ENCODE measurements around the gene IFITM5. TPM values are rescaled to one million over a fixed set of nuclear protein-coding genes. Genes with fewer than 3 reads are reported as not detected.

Gene IFITM5
- polyA plus RNA-seq, 3 donors: not detected

DNA sequence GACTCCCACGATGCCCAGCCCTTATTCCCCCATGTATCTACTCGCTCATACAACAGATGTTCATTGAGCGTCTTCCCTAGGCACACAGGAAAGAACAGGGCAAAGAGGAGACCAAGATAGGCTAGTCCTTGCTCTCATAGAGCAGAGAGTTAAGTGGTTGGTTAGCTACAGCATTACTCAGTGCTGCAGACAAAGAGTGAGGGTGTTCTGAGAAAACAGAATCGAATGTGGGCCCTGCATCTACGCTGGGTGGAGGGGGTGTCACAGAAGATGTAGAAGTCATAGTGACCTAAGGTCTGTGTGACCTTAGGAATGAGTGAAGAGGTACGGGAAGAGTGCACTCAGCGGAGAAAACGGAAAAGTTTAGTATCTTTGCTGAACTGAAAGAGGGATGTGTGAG, 50.3 kb downstream of the IFITM5 start:
- H2AFZ ChIP-seq (ENCODE audit: insufficient read depth, low read depth, low read length, poor library complexity, severe bottlenecking): no peak overlapping the region
- H4K20me1 ChIP-seq (ENCODE audit: insufficient read depth, low read length): peaks cover 9% of the 10 kb centered on the region
- H3K27me3 ChIP-seq (ENCODE audit: control insufficient read depth in 2 of 2, insufficient read depth in 2 of 2, low read length in 2 of 2): no peaks in the 10 kb centered on the region
- peaks cover 96 to 97% of the 10 kb centered on the region in 2 donors for H3K36me3 ChIP-seq (replicated peaks in 1 of 2; ENCODE audit: control insufficient read depth in 1 of 2, insufficient read depth in 2 of 2, low read length in 2 of 2)
- H3K27ac Mint-ChIP-seq: peak overlapping the region in 1 of 7 donors; percentile 10
- H3K27ac ChIP-seq (ENCODE audit: low read depth in 1 of 2, low read length in 2 of 2): no peak overlapping the region
- no peaks in the 10 kb centered on the region for H3K9me3 ChIP-seq (replicated peaks in 1 of 2; ENCODE audit: control insufficient read depth in 1 of 2, insufficient read depth in 1 of 2, low read length in 2 of 2)
- no peak overlapping the region for H3K4me3 Mint-ChIP-seq
- H3K79me2 ChIP-seq (ENCODE audit: insufficient read depth, low read length): no peaks in the 10 kb centered on the region
- H3K9me3 Mint-ChIP-seq: no peaks in the 10 kb centered on the region
- 94% methylated on average over 7 of the region's 8 CpGs for WGBS (ENCODE audit: insufficient coverage)
- no peaks in the 10 kb centered on the region for H3K4me1 ChIP-seq (ENCODE audit: control insufficient read depth in 1 of 2, insufficient read depth in 2 of 2, low read length in 2 of 2)
- H3K4me1 Mint-ChIP-seq: no peaks in the 10 kb centered on the region
- TF ChIP-seq, protein P1, sequence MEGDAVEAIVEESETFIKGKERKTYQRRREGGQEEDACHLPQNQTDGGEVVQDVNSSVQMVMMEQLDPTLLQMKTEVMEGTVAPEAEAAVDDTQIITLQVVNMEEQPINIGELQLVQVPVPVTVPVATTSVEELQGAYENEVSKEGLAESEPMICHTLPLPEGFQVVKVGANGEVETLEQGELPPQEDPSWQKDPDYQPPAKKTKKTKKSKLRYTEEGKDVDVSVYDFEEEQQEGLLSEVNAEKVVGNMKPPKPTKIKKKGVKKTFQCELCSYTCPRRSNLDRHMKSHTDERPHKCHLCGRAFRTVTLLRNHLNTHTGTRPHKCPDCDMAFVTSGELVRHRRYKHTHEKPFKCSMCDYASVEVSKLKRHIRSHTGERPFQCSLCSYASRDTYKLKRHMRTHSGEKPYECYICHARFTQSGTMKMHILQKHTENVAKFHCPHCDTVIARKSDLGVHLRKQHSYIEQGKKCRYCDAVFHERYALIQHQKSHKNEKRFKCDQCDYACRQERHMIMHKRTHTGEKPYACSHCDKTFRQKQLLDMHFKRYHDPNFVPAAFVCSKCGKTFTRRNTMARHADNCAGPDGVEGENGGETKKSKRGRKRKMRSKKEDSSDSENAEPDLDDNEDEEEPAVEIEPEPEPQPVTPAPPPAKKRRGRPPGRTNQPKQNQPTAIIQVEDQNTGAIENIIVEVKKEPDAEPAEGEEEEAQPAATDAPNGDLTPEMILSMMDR (IDR thresholded peaks at IDR 0.05): no peak
- H3K4me3 ChIP-seq (replicated peaks in 1 of 3; ENCODE audit: low read depth in 2 of 3, low read length in 3 of 3): no peak overlapping the region
- intact Hi-C loops (cut with micrococcal nuclease): no loop called here
- H3K36me3 Mint-ChIP-seq: peaks cover 90 to 98% of the 10 kb centered on the region in 2 donors
- peaks cover 0 to 2% (median 0%) of the 10 kb centered on the region in 3 donors for H3K27me3 Mint-ChIP-seq (ENCODE audit: low read depth in 3 of 3)
- no peak overlapping the region for H3K4me2 ChIP-seq (replicated peaks; ENCODE audit: extremely low read depth, low read length, poor library complexity, severe bottlenecking)
- H3K9ac ChIP-seq (ENCODE audit: insufficient read depth, low read length, poor library complexity, severe bottlenecking): no peak overlapping the region
- no peak for DNase-seq

Small RNAs within 50 kb of the gene (small RNA-seq; reads per million reads assigned to genes)
- not detected for gene AC136475.6 (ENCODE audit: insufficient read length, low read depth)

Other genes with a start within 250 kb of the IFITM5 start
- not detected for gene SCGB1C1, start 106.4 kb downstream of the IFITM5 start, polyA plus RNA-seq
- gene BET1L, start 92.1 kb downstream of the IFITM5 start, polyA plus RNA-seq: 10 to 100 TPM in 2 of 3 donors, 1 to 10 TPM in 1; 9.5 to 37.3 (median 29.3) TPM
- gene RIC8A, start 91.8 kb downstream of the IFITM5 start, polyA plus RNA-seq: 10 to 100 TPM; 51.1 to 79.1 (median 56.5) TPM
- gene SIRT3, start 63.2 kb downstream of the IFITM5 start, polyA plus RNA-seq: 10 to 100 TPM in 1 of 3 donors, 1 to 10 TPM in 2; 4.3 to 23.7 (median 4.3) TPM
- 100 to 1,000 TPM; 136 to 272 (median 218) TPM for gene PSMD13, start 62.5 kb downstream of the IFITM5 start, polyA plus RNA-seq
- gene NLRP6, start 21.1 kb downstream of the IFITM5 start, polyA plus RNA-seq: under 1 TPM; 0.10 to 0.51 (median 0.24) TPM
- 10 to 100 TPM in 1 of 3 donors, 1 to 10 TPM in 2; 1.6 to 82.9 (median 2.1) TPM for gene PGGHG, start 10.4 kb downstream of the IFITM5 start, polyA plus RNA-seq
- gene IFITM2, start 8.3 kb upstream of the IFITM5 start, polyA plus RNA-seq: 1,000 to 10,000 TPM in 1 of 3 donors, 100 to 1,000 TPM in 2; 625 to 1,147 (median 705) TPM
- gene IFITM1, start 14.5 kb upstream of the IFITM5 start, polyA plus RNA-seq: 10 to 100 TPM; 26.0 to 49.5 (median 36.3) TPM
- 100 to 1,000 TPM; 353 to 637 (median 445) TPM for gene IFITM3, start 21.3 kb upstream of the IFITM5 start, polyA plus RNA-seq
- gene B4GALNT4, start 70.0 kb upstream of the IFITM5 start, polyA plus RNA-seq: not detected
- gene PKP3, start 94.7 kb upstream of the IFITM5 start, polyA plus RNA-seq: not detected
- 100 to 1,000 TPM in 1 of 3 donors, 10 to 100 TPM in 2; 62.8 to 125 (median 75.4) TPM for gene SIGIRR, start 115.5 kb upstream of the IFITM5 start, polyA plus RNA-seq
- under 1 TPM in 2 of 3 donors, not detected in 1; 0.18 to 0.24 TPM for gene ANO9, start 142.5 kb upstream of the IFITM5 start, polyA plus RNA-seq
- 10 to 100 TPM in 2 of 3 donors, 1 to 10 TPM in 1; 9.3 to 18.3 (median 12.4) TPM for gene PTDSS2, start 150.8 kb upstream of the IFITM5 start, polyA plus RNA-seq
- gene RNH1, start 207.7 kb upstream of the IFITM5 start, polyA plus RNA-seq: 100 to 1,000 TPM; 381 to 445 (median 443) TPM
- gene HRAS, start 236.1 kb upstream of the IFITM5 start, polyA plus RNA-seq: 10 to 100 TPM; 10.1 to 32.9 (median 10.3) TPM
- under 1 TPM in 2 of 3 donors, not detected in 1; 0.09 to 0.68 TPM for gene LRRC56, start 238.0 kb upstream of the IFITM5 start, polyA plus RNA-seq